HEK293 (cell line): Measurements from ENCODE around the gene DCUN1D3.

Experiments used
- IKZF3 ChIP-seq: fragments of 450-650 bp; IDR thresholded peaks from 2 replicates; pipeline ENCODE4 v1.5.0; 2018; ENCODE audit warnings: missing biosample characterization, mild to moderate bottlenecking, missing genetic modification characterization, moderate library complexity
- OSR2 ChIP-seq: fragments of 450-650 bp; formaldehyde crosslinking; IDR thresholded peaks from 2 replicates; pipeline ENCODE4 v1.5.1; 2016; ENCODE audit warnings: missing biosample characterization, missing genetic modification characterization
- OVOL3 ChIP-seq: fragments of 450-650 bp; formaldehyde crosslinking; IDR thresholded peaks from 2 replicates; pipeline ENCODE4 v1.5.1; 2016; ENCODE audit warnings: missing biosample characterization, missing genetic modification characterization
- PATZ1 ChIP-seq: fragments of 450-650 bp; formaldehyde crosslinking; IDR thresholded peaks from 2 replicates; pipeline ENCODE4 v1.5.1; 2016; ENCODE audit warnings: missing biosample characterization, missing genetic modification characterization
- PRDM10 ChIP-seq: fragments of 450-650 bp; formaldehyde crosslinking; IDR thresholded peaks from 2 replicates; pipeline ENCODE4 v1.5.1; 2016; ENCODE audit warnings: missing biosample characterization, missing genetic modification characterization
- REST ChIP-seq: fragments of 450-650 bp; formaldehyde crosslinking; IDR thresholded peaks from 2 replicates; pipeline ENCODE4 v1.5.1; 2016; ENCODE audit warnings: missing biosample characterization, missing genetic modification characterization
- SCRT1 ChIP-seq: fragments of 450-650 bp; formaldehyde crosslinking; IDR thresholded peaks from 2 replicates; pipeline ENCODE4 v1.5.1; 2016; ENCODE audit warnings: missing biosample characterization, missing genetic modification characterization, borderline replicate concordance
- WT1 ChIP-seq: fragments of 450-650 bp; formaldehyde crosslinking; IDR thresholded peaks from 2 replicates; pipeline ENCODE4 v1.5.1; 2016; ENCODE audit warnings: missing biosample characterization, missing genetic modification characterization
- ZBTB1 ChIP-seq: fragments of 450-650 bp; formaldehyde crosslinking; IDR thresholded peaks from 2 replicates; pipeline ENCODE4 v1.5.1; 2016; ENCODE audit warnings: missing biosample characterization, missing genetic modification characterization
- ZBTB17 ChIP-seq: fragments of 450-650 bp; formaldehyde crosslinking; IDR thresholded peaks from 2 replicates; pipeline ENCODE4 v1.5.1; 2016; ENCODE audit warnings: missing biosample characterization, missing genetic modification characterization
- ZBTB48 ChIP-seq: fragments of 450-650 bp; formaldehyde crosslinking; IDR thresholded peaks from 2 replicates; pipeline ENCODE4 v1.5.1; 2016; ENCODE audit warnings: missing biosample characterization, missing genetic modification characterization
- ZNF175 ChIP-seq: fragments of 450-650 bp; formaldehyde crosslinking; IDR thresholded peaks from 2 replicates; pipeline ENCODE4 v1.5.1; 2016; ENCODE audit warnings: missing biosample characterization, missing genetic modification characterization
- ZNF2 ChIP-seq: fragments of 450-650 bp; formaldehyde crosslinking; IDR thresholded peaks from 2 replicates; pipeline ENCODE4 v1.5.1; 2016; ENCODE audit warnings: missing biosample characterization, missing genetic modification characterization
- ZNF302 ChIP-seq: fragments of 450-650 bp; formaldehyde crosslinking; IDR thresholded peaks from 2 replicates; pipeline ENCODE4 v1.5.1; 2016; ENCODE audit warnings: missing biosample characterization, missing genetic modification characterization, low read depth
- ZNF324 ChIP-seq: fragments of 450-650 bp; formaldehyde crosslinking; IDR thresholded peaks from 2 replicates; pipeline ENCODE4 v1.5.1; 2016; ENCODE audit warnings: missing biosample characterization, missing genetic modification characterization
- ZNF558 ChIP-seq: fragments of 450-650 bp; formaldehyde crosslinking; IDR thresholded peaks from 2 replicates; pipeline ENCODE4 v1.5.1; 2016; ENCODE audit warnings: missing biosample characterization, missing genetic modification characterization
- ZNF658 ChIP-seq: fragments of 450-650 bp; formaldehyde crosslinking; IDR thresholded peaks from 2 replicates; pipeline ENCODE4; 2016; ENCODE audit warnings: missing biosample characterization, missing genetic modification characterization
- ZNF670 ChIP-seq: fragments of 450-650 bp; formaldehyde crosslinking; IDR thresholded peaks from 2 replicates; pipeline ENCODE4 v1.5.1; 2016; ENCODE audit warnings: missing biosample characterization, missing genetic modification characterization, low read depth
- TF ChIP-seq, protein P1 (sequence below): fragments of 450-650 bp; formaldehyde crosslinking; IDR thresholded peaks from 2 replicates; pipeline ENCODE4 v1.5.1; 2017; ENCODE audit warnings: missing biosample characterization, missing genetic modification characterization
- TF ChIP-seq, protein P2 (sequence below): fragments of 450-650 bp; formaldehyde crosslinking; IDR thresholded peaks from 2 replicates; pipeline ENCODE4 v1.5.1; 2016; ENCODE audit warnings: missing biosample characterization, missing genetic modification characterization
- TF ChIP-seq, protein P3 (sequence below): fragments of 450-650 bp; formaldehyde crosslinking; IDR thresholded peaks from 2 replicates; pipeline ENCODE4 v1.5.1; 2017; ENCODE audit warnings: missing biosample characterization, missing genetic modification characterization
- TF ChIP-seq, protein P4 (sequence below): sonication (generic); formaldehyde crosslinking; IDR thresholded peaks from 2 replicates; pipeline ENCODE4 v1.8.1; 2022; ENCODE audit warnings: mild to moderate bottlenecking, moderate library complexity, missing genetic modification reagents

The DCUN1D3 gene

DNA sequence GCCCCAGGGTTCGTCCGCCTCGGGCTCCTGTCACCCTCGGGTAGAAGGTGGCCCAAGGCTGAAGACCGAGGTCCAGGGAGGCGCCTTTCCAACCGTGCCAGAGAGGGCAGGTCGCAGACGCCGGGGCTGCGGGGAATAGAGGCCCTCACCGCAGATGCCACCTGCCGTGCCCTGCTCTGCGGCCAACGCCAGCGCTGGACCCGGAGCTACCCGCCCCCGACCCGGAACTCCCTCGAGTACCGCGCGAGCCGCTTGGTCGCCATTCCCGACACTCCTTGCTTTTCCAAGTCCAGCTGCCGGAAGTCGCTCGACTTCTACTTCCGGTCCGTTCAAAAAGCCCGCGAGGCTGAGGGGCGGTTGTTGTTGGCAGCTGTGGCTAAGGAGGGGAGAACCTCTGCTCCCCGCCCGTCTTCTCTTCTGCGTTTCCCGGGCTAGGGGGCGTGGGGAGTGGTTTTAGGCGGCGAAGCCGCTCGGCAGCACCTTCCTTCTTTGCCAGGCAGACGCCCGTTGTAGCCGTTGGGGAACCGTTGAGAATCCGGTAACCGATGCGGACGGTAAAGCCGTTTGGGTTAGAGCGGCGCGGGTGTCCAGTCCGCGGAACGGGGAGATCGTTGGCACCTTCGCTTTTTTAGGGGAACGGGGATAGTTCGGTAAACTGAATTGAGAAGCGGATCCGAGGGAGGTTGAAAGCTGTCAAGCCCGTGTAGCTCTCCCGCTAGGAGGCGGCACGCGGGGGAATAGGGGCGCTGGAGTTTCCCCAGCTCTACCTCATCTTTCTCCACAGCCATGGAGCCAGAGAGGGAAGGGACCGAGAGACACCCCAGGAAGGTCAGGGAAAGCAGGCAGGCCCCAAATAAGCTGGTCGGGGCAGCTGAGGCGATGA is 93.7 kb downstream of the DCUN1D3 start, which contains the start of the genes ERI2 and REXO5 (continued):
- TF ChIP-seq PRDM10 (tag by site-specific recombination) (peak; percentile 93), ZNF658 (no peak), OVOL3 (tag by site-specific recombination) (no peak; the same call in 1 of the 2 replicates), ZNF2 (tag by site-specific recombination) (peak; percentile 27; the same call in 1 of the 2 replicates), ZNF558 (tag by site-specific recombination) (no peak), ZBTB17 (tag by site-specific recombination) (peak; percentile 64; the same call in 1 of the 2 replicates), ZBTB48 (tag by site-specific recombination) (peak; percentile 52; the same call in 1 of the 2 replicates), ZNF324 (tag by site-specific recombination) (peak; percentile 39), ZNF302 (tag by site-specific recombination) (no peak), OSR2 (tag by site-specific recombination) (peak; percentile 5; the same call in 1 of the 2 replicates), IKZF3 (tag by site-specific recombination) (peak; percentile 94), WT1 (tag by site-specific recombination) (peak; percentile 63), ZNF175 (tag by site-specific recombination) (no peak), ZBTB1 (tag by site-specific recombination) (no peak), ZNF670 (tag by site-specific recombination) (no peak), PATZ1 (tag by site-specific recombination) (peak; percentile 91), SCRT1 (tag by site-specific recombination) (no peak), REST (tag by site-specific recombination) (peak; percentile 9; the same call in 1 of the 2 replicates)
- TF ChIP-seq, protein P1, sequence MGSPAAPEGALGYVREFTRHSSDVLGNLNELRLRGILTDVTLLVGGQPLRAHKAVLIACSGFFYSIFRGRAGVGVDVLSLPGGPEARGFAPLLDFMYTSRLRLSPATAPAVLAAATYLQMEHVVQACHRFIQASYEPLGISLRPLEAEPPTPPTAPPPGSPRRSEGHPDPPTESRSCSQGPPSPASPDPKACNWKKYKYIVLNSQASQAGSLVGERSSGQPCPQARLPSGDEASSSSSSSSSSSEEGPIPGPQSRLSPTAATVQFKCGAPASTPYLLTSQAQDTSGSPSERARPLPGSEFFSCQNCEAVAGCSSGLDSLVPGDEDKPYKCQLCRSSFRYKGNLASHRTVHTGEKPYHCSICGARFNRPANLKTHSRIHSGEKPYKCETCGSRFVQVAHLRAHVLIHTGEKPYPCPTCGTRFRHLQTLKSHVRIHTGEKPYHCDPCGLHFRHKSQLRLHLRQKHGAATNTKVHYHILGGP (tag by site-specific recombination), result no peak
- TF ChIP-seq, protein P2, sequence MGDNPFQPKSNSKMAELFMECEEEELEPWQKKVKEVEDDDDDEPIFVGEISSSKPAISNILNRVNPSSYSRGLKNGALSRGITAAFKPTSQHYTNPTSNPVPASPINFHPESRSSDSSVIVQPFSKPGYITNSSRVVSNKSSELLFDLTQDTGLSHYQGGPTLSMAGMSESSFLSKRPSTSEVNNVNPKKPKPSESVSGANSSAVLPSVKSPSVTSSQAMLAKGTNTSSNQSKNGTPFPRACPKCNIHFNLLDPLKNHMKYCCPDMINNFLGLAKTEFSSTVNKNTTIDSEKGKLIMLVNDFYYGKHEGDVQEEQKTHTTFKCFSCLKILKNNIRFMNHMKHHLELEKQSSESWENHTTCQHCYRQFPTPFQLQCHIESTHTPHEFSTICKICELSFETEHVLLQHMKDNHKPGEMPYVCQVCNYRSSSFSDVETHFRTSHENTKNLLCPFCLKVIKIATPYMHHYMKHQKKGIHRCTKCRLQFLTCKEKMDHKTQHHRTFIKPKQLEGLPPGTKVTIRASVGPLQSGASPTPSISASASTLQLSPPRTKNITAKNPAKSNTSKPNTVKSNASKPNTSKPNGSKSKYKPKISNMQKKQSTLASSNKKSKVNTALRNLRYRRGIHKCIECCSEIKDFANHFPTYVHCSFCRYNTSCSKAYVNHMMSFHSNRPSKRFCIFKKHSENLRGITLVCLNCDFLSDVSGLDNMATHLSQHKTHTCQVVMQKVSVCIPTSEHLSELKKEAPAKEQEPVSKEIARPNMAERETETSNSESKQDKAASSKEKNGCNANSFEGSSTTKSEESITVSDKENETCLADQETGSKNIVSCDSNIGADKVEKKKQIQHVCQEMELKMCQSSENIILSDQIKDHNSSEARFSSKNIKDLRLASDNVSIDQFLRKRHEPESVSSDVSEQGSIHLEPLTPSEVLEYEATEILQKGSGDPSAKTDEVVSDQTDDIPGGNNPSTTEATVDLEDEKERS, result no peak
- TF ChIP-seq, protein P3, sequence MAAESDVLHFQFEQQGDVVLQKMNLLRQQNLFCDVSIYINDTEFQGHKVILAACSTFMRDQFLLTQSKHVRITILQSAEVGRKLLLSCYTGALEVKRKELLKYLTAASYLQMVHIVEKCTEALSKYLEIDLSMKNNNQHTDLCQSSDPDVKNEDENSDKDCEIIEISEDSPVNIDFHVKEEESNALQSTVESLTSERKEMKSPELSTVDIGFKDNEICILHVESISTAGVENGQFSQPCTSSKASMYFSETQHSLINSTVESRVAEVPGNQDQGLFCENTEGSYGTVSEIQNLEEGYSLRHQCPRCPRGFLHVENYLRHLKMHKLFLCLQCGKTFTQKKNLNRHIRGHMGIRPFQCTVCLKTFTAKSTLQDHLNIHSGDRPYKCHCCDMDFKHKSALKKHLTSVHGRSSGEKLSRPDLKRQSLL (tag by site-specific recombination), result 0 out of 2 replicates have a peak, but pooled peaks have one; percentile 53
- TF ChIP-seq, protein P4, sequence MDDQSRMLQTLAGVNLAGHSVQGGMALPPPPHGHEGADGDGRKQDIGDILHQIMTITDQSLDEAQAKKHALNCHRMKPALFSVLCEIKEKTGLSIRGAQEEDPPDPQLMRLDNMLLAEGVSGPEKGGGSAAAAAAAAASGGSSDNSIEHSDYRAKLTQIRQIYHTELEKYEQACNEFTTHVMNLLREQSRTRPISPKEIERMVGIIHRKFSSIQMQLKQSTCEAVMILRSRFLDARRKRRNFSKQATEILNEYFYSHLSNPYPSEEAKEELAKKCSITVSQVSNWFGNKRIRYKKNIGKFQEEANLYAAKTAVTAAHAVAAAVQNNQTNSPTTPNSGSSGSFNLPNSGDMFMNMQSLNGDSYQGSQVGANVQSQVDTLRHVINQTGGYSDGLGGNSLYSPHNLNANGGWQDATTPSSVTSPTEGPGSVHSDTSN (CRISPR knock-in tag), result no peak; the same call in 1 of the 2 replicates
